ENCODE data around the gene MRPS2. TPM values are rescaled to one million over a fixed set of nuclear protein-coding genes. Genes with fewer than 3 reads are reported as not detected.

The MRPS2 gene
- total RNA-seq, 3 donors from 2014 or later = 27.3 to 36.0 (median 28.2) TPM

DNA sequence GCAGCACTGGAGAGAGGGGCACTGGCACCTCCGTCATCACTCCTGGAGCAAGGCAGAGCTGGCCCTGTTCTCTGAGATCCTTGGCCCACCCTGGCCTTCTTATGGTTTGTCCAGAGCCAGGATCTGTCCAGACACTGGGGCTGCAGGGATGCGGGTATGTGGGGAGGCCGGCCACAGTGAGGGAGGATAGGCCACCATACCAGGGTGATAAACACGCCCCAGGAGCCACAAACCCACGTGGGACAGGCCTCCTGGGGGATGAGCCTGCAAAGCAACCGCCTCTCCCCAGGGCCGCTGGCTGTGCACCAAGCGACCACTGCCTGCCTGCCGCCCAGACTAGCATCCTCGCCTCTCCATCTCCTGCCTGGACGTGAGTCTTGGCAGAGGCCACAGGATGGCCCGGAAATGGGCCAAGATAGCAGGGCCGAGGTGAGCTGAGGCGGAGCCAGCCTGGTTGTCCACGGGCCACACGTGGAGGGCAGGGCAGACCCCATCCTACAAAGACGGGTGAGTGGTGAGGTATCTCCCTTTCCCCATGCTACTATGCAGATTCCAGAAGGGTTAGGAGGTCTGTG, 49.9 kb downstream of the MRPS2 start:
- Histone ChIP-seq H3K36me3 (ENCODE audit: low read depth) (no peaks in the 10 kb centered on the region), H3K4me3 (no peak overlapping the region), H3K4me1 (ENCODE audit: low read depth) (no peaks in the 10 kb centered on the region), H3K9me3 (no peaks in the 10 kb centered on the region)
- intact Hi-C loops (cut with DNase I, micrococcal nuclease) = no loop called here
- DNase-seq (no peak), ATAC-seq (no peak)
- TF ChIP-seq, protein P1, sequence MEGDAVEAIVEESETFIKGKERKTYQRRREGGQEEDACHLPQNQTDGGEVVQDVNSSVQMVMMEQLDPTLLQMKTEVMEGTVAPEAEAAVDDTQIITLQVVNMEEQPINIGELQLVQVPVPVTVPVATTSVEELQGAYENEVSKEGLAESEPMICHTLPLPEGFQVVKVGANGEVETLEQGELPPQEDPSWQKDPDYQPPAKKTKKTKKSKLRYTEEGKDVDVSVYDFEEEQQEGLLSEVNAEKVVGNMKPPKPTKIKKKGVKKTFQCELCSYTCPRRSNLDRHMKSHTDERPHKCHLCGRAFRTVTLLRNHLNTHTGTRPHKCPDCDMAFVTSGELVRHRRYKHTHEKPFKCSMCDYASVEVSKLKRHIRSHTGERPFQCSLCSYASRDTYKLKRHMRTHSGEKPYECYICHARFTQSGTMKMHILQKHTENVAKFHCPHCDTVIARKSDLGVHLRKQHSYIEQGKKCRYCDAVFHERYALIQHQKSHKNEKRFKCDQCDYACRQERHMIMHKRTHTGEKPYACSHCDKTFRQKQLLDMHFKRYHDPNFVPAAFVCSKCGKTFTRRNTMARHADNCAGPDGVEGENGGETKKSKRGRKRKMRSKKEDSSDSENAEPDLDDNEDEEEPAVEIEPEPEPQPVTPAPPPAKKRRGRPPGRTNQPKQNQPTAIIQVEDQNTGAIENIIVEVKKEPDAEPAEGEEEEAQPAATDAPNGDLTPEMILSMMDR (IDR thresholded peaks at IDR 0.05) = no peak

DNA sequence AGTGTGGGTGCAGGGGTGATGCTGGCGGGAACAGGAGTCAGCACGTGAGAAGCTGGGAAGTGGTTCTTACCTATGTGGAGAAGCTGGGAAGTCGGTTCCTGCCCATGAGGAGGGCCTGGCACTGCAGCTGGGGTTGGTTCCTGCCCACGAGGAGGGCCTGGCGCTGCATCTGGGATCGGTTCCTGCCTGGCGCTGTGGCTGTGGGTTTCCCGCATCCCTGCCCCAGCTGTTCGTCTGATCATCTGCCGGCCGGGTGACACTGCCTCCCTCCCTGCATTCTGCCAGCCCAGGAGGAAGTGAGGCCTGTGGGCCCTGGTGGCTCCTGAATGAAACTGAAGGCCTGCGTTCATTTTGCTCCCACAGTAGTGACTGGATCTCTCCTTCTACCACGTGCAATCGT, 50.5 kb downstream of the MRPS2 start:
- no peaks in the 10 kb centered on the region for H3K9me3 ChIP-seq
- DNase-seq (no peak), ATAC-seq (no peak)
- no peak overlapping the region for H3K4me3 ChIP-seq
- TF ChIP-seq, protein P1 (IDR thresholded peaks at IDR 0.05) = no peak
- no peaks in the 10 kb centered on the region for H3K4me1 ChIP-seq (ENCODE audit: low read depth)
- intact Hi-C loops (cut with DNase I, micrococcal nuclease) = no loop called here
- no peaks in the 10 kb centered on the region for H3K36me3 ChIP-seq (ENCODE audit: low read depth)

DNA sequence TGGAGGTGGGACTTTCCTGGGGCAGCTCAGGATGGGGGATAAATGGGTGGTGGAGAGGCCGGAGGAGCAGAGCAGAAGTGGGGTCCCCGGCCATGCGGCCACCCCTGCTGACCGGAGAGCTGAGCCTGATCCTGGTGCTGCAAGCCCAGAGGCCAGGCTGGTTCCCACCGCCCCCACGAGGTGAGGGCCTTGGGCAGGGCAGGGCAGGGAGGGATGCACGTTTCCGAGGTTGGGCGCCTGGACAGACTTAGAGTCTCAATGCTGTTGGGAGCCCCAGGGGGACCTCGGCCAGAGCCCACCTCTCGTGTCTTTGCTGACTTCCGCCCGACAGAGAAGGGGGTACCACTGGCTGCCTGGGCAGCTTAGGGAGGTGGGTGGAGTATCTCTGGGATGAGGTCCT, 51.0 kb downstream of the MRPS2 start:
- intact Hi-C loops (cut with DNase I, micrococcal nuclease) = no loop called here
- ATAC-seq (no peak), DNase-seq (no peak)
- Histone ChIP-seq H3K9me3 (no peaks in the 10 kb centered on the region), H3K36me3 (ENCODE audit: low read depth) (no peaks in the 10 kb centered on the region), H3K4me3 (no peak overlapping the region), H3K4me1 (ENCODE audit: low read depth) (no peaks in the 10 kb centered on the region)
- TF ChIP-seq, protein P1 (IDR thresholded peaks at IDR 0.05) = no peak

DNA sequence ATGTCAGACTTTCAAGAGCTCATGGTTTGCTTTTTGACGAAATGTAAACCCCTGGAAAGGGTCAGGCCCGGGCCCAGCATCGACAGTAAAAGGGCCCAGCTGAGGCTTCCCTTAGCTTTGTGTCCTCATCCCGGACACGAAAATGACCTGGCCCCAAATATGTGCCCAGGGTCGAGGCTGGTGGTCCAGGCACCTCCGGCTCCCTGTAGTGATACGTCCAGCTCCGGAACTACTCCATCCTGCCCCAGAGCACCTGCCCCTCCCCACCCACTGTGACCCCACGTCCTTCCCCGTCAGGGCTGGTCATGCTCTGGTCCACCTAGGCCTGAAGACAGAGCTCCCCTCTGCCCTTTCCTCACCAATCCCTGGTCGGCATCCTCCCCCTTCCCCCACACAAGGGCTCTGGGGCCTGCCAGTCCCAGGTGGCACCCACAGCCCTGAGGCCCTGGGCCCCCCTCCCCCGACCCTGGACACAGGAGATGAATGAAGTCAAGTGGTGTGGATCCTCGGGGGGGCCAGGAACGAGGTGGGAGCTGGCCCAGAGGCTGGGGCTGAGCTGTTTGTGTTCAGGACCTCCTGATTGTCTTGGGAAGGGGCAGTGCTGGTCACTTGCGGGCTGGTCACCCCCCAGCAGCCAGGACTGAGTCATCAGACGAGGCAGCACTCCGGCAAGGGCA, 51.7 kb downstream of the MRPS2 start:
- DNase-seq (no peak), ATAC-seq (no peak)
- TF ChIP-seq, protein P1 (IDR thresholded peaks at IDR 0.05) = no peak

DNA sequence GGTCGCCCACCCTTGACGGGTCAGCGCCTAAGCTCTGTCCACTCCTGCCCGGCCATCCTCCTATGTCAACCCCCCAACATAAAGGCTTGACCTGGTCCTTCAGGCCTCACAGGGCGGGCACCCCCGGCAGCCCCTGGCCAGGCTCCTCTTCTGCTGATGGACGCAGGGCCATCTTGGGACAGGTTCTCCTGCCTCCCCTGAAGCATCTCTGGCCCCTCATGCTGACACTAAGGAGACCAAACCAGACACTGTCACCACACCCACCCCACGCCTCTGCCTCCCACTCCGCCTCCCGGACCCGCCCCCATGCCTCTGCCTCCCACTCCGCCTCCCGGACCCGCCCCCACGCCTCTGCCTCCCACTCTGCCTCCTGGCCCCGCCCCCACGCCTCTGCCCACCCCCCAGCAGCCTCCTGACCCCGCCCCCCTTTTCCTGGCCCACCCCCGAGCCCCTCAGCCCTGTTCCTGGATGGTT, 52.3 kb downstream of the MRPS2 start:
- intact Hi-C loops (cut with DNase I, micrococcal nuclease) = no loop called here
- H3K36me3 ChIP-seq (ENCODE audit: low read depth) = no peaks in the 10 kb centered on the region
- H3K4me3 ChIP-seq = no peak overlapping the region
- no peaks in the 10 kb centered on the region for H3K4me1 ChIP-seq (ENCODE audit: low read depth)
- no peaks in the 10 kb centered on the region for H3K9me3 ChIP-seq
- TF ChIP-seq, protein P1 (IDR thresholded peaks at IDR 0.05) = no peak
- no peak for DNase-seq
- no peak for ATAC-seq

More for the DNA sequence above, 51.7 kb downstream of the MRPS2 start:
- H3K4me3 ChIP-seq = no peak overlapping the region
- no peaks in the 10 kb centered on the region for H3K4me1 ChIP-seq (ENCODE audit: low read depth)
- intact Hi-C loops (cut with DNase I, micrococcal nuclease) = no loop called here
- no peaks in the 10 kb centered on the region for H3K36me3 ChIP-seq (ENCODE audit: low read depth)
- no peaks in the 10 kb centered on the region for H3K9me3 ChIP-seq

Other genes with a start within 250 kb of the MRPS2 start
- gene PPP1R26, start 20.9 kb upstream of the MRPS2 start, total RNA-seq = 10 to 100 TPM; 16.4 to 24.5 (median 21.5) TPM
- not detected for gene LCN1, start 20.8 kb downstream of the MRPS2 start, total RNA-seq
- not detected for gene OBP2A, start 45.4 kb downstream of the MRPS2 start, total RNA-seq
- gene PAEP, start 61.1 kb downstream of the MRPS2 start, total RNA-seq = not detected
- not detected for gene GLT6D1, start 138.9 kb downstream of the MRPS2 start, total RNA-seq
- gene LCN9, start 162.6 kb downstream of the MRPS2 start, total RNA-seq = not detected
- gene SOHLH1, start 198.8 kb downstream of the MRPS2 start, total RNA-seq = not detected
- gene KCNT1, start 201.5 kb downstream of the MRPS2 start, total RNA-seq = under 1 TPM in 2 of 3 donors, not detected in 1; 0.22 to 0.60 TPM

Data from mucosa of descending colon (tissue), 3 donors.